ENCODE results near the gene SLC5A10.

DNA sequence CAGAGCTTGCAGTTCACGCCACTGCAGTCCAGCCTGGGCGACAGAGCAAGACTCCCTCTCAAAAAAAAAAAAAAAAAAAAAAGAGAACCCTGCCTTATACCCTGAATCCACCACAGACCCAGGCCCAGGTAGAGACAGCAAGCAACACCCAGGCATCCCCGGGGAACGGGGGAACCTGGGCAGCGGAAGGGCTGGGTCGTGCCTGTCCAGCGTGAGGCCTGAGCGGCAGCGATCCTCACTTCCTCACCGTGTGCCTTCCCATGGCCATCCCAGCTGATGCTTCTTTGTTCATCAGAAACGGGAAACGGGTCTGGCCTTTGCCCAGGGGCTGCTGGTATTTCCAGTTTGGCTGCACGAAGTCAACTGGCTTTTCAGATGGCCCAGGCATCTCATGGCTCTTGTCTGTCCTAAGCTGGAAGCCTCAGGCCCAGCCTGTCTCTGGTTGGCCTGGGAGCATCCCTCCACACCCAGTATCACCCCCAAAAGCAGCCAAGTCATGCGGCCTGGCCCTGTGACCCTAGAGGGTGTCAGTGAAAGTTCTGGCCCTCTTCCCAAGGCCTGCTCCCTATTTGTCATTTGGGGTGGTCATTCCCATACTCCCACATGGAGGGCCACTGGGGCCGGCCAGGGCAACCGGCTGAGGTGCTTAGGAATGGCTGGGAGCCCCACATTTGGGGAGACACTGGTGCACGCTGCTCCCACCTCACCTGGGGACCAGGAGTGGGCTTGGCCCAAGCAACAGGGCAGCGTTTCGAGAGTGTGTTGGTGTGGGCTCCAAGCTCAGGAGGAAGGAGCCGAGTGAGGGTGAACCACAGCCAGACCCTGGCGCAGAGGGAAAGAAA lies 32.5 kb downstream of the SLC5A10 start:
- TF ChIP-seq, protein P1, sequence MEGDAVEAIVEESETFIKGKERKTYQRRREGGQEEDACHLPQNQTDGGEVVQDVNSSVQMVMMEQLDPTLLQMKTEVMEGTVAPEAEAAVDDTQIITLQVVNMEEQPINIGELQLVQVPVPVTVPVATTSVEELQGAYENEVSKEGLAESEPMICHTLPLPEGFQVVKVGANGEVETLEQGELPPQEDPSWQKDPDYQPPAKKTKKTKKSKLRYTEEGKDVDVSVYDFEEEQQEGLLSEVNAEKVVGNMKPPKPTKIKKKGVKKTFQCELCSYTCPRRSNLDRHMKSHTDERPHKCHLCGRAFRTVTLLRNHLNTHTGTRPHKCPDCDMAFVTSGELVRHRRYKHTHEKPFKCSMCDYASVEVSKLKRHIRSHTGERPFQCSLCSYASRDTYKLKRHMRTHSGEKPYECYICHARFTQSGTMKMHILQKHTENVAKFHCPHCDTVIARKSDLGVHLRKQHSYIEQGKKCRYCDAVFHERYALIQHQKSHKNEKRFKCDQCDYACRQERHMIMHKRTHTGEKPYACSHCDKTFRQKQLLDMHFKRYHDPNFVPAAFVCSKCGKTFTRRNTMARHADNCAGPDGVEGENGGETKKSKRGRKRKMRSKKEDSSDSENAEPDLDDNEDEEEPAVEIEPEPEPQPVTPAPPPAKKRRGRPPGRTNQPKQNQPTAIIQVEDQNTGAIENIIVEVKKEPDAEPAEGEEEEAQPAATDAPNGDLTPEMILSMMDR (IDR thresholded peaks at IDR 0.05) = no peak
- TF ChIP-seq POLR2AphosphoS5 (IDR thresholded peaks at IDR 0.05; ENCODE audit: low read depth, low read length) = no peak

All from Panc1 (cell line).